ENCODE measurements around the gene UTF1.

UTF1 gene

DNA sequence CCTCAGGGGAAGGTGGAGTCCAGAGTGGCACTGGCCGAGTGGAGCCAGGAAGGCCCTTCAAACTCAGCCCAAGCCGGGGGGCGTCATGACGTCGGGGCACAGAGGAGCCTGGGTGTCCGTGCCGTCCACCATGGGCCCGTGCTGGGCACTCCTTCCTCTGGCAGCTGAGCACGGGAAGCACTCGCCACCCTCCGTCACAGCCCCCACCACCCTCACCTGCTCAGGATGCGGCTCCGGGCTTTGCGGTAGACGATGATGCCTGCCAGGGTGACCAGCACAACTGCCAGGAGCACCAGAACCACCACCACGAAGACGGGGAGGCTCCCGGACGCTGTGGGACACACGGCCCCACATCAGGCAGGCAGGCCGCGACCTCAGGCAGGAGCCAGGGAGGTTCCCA, 38.5 kb downstream of the UTF1 start:
- CTCF ChIA-PET, result interaction anchor here (1.3 to 1.5 kb wide), 2 partner anchors 36 to 39 kb away, joined by 3 to 5 read pairs; no protein-coding TSS in a partner anchor
- TF ChIP-seq, protein P1, sequence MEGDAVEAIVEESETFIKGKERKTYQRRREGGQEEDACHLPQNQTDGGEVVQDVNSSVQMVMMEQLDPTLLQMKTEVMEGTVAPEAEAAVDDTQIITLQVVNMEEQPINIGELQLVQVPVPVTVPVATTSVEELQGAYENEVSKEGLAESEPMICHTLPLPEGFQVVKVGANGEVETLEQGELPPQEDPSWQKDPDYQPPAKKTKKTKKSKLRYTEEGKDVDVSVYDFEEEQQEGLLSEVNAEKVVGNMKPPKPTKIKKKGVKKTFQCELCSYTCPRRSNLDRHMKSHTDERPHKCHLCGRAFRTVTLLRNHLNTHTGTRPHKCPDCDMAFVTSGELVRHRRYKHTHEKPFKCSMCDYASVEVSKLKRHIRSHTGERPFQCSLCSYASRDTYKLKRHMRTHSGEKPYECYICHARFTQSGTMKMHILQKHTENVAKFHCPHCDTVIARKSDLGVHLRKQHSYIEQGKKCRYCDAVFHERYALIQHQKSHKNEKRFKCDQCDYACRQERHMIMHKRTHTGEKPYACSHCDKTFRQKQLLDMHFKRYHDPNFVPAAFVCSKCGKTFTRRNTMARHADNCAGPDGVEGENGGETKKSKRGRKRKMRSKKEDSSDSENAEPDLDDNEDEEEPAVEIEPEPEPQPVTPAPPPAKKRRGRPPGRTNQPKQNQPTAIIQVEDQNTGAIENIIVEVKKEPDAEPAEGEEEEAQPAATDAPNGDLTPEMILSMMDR (IDR thresholded peaks at IDR 0.05; ENCODE audit: control extremely low read depth, extremely low read depth, low read depth, missing control alignments), result no peak
- POLR2A ChIA-PET, result no interaction called here
- DNase-seq (ENCODE audit: extremely low spot score), result no peak

DNA sequence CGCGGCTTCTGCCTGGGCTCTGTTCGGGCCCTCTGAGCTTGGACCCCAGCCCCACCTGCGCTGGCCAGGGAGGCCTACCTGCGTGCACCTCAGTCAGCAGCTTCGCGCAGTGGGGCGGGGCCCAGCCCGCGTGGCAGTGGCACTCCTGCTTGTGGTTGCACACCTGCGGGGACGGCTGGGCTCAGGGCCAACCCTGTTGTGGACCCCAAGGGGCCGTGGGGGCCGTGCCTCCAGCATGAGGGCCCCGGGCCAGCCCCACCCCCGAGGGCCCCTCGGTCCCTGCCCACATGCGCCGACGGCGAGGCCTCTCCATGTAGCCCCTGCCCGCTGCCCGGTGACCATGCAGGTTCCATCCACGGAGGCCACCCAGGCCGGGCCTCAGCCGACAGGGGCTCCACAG, 39.4 kb downstream of the UTF1 start:
- POLR2A ChIA-PET, result no interaction called here
- TF ChIP-seq, protein P1 (IDR thresholded peaks at IDR 0.05; ENCODE audit: control extremely low read depth, extremely low read depth, low read depth, missing control alignments), result no peak
- no peak for DNase-seq (ENCODE audit: extremely low spot score)
- CTCF ChIA-PET, result no interaction called here

DNA sequence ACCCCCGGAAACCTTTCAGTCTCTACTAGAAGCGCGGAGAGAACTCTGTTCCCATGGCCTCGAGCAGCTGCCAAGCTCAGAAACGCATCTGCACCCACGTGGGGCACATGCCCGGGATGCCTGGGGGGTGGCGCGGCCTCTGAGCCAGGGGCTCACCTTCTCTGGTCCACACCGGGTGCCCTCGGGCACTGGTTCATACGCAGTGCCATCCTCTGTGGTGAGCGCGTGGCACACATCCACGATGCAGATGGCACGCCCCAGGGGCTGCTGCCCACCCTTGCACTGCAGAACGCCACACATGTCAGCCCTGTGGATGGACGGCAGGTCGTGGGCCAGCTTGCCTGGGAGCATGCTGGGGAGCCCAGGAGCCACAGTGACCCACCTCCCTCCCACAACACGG, 40.2 kb downstream of the UTF1 start:
- no peak for DNase-seq (ENCODE audit: extremely low spot score)
- ChIA-PET POLR2A (no interaction called here), CTCF (no interaction called here)
- TF ChIP-seq, protein P1 (IDR thresholded peaks at IDR 0.05; ENCODE audit: control extremely low read depth, extremely low read depth, low read depth, missing control alignments), result no peak

DNA sequence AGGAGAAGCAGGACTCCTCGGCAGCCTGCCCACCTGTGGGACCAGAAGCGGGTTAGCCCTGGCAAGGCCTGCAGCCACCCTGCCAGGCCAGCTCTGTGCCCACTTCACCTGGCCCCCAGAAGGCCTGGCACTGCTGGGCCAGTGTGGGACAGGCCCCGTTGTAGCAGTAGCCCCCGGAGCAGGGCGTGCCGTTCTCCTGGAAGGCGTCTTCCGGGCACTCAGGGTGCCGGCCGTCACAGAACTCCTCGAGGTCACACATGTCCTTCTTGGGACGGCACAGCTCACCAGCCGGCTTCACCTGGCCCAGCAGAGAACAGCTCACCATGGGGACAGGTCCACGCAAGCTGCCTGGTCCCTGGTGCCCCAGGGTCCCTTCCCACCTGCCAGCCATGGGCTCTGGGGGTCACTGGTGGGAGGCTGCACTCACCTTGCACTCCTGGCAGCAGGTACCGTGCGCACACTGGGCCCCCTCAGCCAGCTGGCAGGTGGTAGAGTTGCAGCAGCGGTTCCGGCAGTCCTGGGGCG, 40.8 kb downstream of the UTF1 start:
- ChIA-PET CTCF (no interaction called here), POLR2A (no interaction called here)
- TF ChIP-seq, protein P1 (IDR thresholded peaks at IDR 0.05; ENCODE audit: control extremely low read depth, extremely low read depth, low read depth, missing control alignments), result no peak
- no peak for DNase-seq (ENCODE audit: extremely low spot score)

DNA sequence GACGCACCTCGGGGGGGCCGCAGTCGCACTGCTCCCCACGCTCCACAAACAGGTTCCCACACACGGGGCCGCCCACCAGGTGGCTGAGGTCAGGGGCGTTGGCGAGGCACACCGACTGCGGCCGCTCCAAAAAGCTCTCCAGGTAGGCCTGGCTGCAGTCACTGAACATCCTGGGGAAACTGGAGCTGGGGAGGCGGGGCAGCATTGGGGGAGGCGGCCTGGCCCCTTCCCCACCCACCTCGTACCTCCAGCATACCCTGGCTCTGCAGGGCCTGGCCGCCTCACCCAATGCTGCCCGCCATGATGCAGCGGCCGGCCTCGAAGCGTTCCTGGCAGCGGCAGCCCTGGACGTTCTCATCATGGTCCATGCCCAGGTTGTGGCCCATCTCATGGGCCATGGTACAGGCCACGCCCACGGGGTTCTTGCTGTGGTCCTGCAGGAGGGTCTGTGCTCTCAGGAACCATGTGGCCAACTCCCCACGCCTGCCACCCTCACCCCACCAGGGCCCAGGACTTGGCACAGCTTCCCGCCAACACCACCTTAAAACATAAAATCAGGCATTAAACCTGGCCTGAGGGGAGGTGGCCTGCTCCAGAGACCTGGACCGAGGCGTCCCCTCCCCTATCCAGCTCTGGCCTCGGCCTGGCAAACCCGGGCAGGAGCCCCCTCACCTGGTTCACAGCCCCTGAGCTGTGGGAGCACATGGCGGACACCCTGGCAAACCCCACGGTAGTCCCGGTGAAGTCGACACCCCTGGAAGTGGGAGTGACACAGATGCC, 41.7 kb downstream of the UTF1 start:
- ChIA-PET POLR2A (no interaction called here), CTCF (interaction anchor here (1.7 kb wide), 1 partner anchor 32 kb away, joined by 4 read pairs; no protein-coding TSS in a partner anchor)
- TF ChIP-seq, protein P1 (IDR thresholded peaks at IDR 0.05; ENCODE audit: control extremely low read depth, extremely low read depth, low read depth, missing control alignments), result no peak
- DNase-seq (ENCODE audit: extremely low spot score), result no peak

DNA sequence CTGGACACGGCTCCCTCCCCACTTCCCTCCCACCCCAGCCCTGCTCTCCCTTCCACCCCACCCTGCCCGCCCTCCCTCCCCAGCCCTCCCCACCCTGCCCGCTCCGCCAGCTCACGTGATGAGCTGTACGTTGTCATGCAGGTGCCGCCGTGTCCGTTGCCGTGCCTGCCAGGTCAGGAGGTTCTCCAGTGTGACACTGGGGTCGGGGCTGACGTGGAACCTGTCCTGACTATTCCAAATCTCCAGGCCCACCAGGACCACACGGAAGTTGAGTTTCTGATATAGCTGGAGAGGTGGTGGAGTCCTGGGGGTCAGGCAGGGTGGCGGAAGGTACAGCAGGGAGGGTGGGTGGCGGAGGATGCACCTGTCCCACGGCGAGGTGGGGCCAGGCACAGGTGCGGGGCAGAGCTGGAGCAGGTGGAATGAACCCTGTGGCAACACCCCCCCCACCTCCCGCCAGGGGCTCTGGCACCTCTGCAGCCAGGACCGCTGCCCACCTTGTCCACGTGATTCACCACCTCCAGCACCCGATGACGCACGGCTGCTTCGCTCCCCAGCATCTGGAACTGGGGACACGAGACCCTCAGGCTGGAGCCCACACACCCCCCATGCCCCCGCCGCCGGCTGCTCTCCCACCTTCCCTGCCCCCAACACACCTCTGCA, 42.4 kb downstream of the UTF1 start:
- TF ChIP-seq, protein P1 (IDR thresholded peaks at IDR 0.05; ENCODE audit: control extremely low read depth, extremely low read depth, low read depth, missing control alignments), result no peak
- DNase-seq (ENCODE audit: extremely low spot score), result no peak
- POLR2A ChIA-PET, result no interaction called here
- CTCF ChIA-PET, result interaction anchor here (1.7 kb wide), 1 partner anchor 32 kb away, joined by 4 read pairs; no protein-coding TSS in a partner anchor
